Measurements from ENCODE around the gene TRAFD1.

DNA sequence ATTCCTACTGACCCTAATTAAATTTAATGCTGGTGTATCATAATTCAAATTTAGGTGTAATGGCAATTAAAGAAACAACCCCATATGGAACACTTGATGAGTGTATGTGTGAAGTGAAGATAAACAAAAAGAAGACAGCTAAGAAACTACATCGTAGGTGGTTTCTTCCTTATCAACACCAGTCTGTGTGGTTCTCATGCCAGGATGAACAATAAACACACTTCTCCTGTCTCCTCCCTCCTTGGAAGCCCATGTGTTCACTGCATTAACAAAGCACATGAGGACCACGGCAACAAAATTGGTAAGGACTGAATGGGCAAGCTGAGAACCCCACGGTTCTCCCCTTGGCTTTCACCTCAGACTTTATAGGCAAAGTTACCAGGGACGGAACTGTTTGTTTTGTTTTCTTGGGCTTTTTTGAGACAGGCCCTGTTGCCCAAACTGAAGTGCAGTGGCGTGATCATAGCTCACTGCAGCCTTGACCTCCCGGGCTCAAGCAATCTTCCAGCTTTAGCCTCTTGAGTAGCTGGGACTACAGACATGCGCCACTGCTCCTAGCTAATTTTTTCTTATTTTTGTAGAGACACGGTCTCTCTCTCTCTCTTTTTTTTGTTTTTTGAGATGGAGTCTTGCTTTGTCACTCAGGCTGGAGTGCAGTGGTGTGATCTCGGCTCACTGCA lies 71.0 kb downstream of the TRAFD1 start:
- no peak for TF ChIP-seq GATA2 (IDR thresholded peaks at IDR 0.05; ENCODE audit: low read depth, low read length)
- no peak for TF ChIP-seq GATA3 (IDR thresholded peaks at IDR 0.05; ENCODE audit: low read depth, low read length)

All from SH-SY5Y (cell line).